HEK293 (cell line): ENCODE measurements around the gene RTBDN.

ENCODE experiments used
- EGR2 ChIP-seq: fragments of 450-650 bp; formaldehyde crosslinking; IDR thresholded peaks from 2 replicates; pipeline ENCODE4 v1.5.1; 2016; ENCODE audit warnings: low read depth, missing biosample characterization, missing genetic modification characterization
- FEZF1 ChIP-seq: fragments of 450-650 bp; formaldehyde crosslinking; IDR thresholded peaks from 2 replicates; pipeline ENCODE4 v1.5.1; 2016; ENCODE audit warnings: missing biosample characterization, missing genetic modification characterization
- GLI2 ChIP-seq: fragments of 450-650 bp; formaldehyde crosslinking; IDR thresholded peaks from 2 replicates; pipeline ENCODE4; 2017; ENCODE audit warnings: missing biosample characterization, missing genetic modification characterization, low read depth, borderline replicate concordance
- GLIS2 ChIP-seq: fragments of 450-650 bp; formaldehyde crosslinking; IDR thresholded peaks from 2 replicates; pipeline ENCODE4 v1.5.1; 2016; ENCODE audit warnings: missing biosample characterization, missing genetic modification characterization
- KLF1 ChIP-seq: fragments of 450-650 bp; formaldehyde crosslinking; IDR thresholded peaks from 2 replicates; pipeline ENCODE4 v1.5.1; 2016; ENCODE audit warnings: missing biosample characterization, missing genetic modification characterization
- KLF16 ChIP-seq: fragments of 450-650 bp; formaldehyde crosslinking; IDR thresholded peaks from 2 replicates; pipeline ENCODE4 v1.5.1; 2017; ENCODE audit warnings: missing biosample characterization, missing genetic modification characterization
- KLF8 ChIP-seq: fragments of 450-650 bp; formaldehyde crosslinking; IDR thresholded peaks from 2 replicates; pipeline ENCODE4 v1.5.1; 2016; ENCODE audit warnings: missing biosample characterization, missing genetic modification characterization
- SETDB1 ChIP-seq: IDR thresholded peaks from one replicate; pipeline ENCODE4 v1.6.1; 2017; ENCODE audit warnings: mild to moderate bottlenecking, low read length, moderate library complexity, mixed read lengths; ENCODE audit not compliant: insufficient read length
- ZBTB1 ChIP-seq: fragments of 450-650 bp; formaldehyde crosslinking; IDR thresholded peaks from 2 replicates; pipeline ENCODE4 v1.5.1; 2016; ENCODE audit warnings: missing biosample characterization, missing genetic modification characterization
- ZEB2 ChIP-seq: fragments of 450-650 bp; formaldehyde crosslinking; IDR thresholded peaks from 2 replicates; pipeline ENCODE4 v1.5.1; 2016; ENCODE audit warnings: missing biosample characterization, missing genetic modification characterization
- ZNF121 ChIP-seq: fragments of 450-650 bp; formaldehyde crosslinking; IDR thresholded peaks from 2 replicates; pipeline ENCODE4 v1.5.1; 2016; ENCODE audit warnings: missing biosample characterization, missing genetic modification characterization
- ZNF140 ChIP-seq: fragments of 450-650 bp; formaldehyde crosslinking; IDR thresholded peaks from 2 replicates; pipeline ENCODE4 v1.5.1; 2016; ENCODE audit warnings: missing biosample characterization, missing genetic modification characterization
- ZNF146 ChIP-seq: fragments of 450-650 bp; formaldehyde crosslinking; IDR thresholded peaks from 2 replicates; pipeline ENCODE4 v1.5.1; 2016; ENCODE audit warnings: missing biosample characterization, missing genetic modification characterization
- ZNF184 ChIP-seq: fragments of 450-650 bp; IDR thresholded peaks from 2 replicates; pipeline ENCODE4 v1.5.1; 2018; ENCODE audit warnings: missing biosample characterization, mild to moderate bottlenecking, missing genetic modification characterization
- ZNF211 ChIP-seq: fragments of 450-650 bp; formaldehyde crosslinking; IDR thresholded peaks from 2 replicates; pipeline ENCODE4 v1.5.1; 2016; ENCODE audit warnings: low read depth, missing biosample characterization, missing genetic modification characterization
- ZNF274 ChIP-seq, 2 experiments: fragments of 200-500 bp in 1 of 2; fragments of 450-650 bp in 1 of 2; sonication (Bioruptor generic) in 1 of 2; formaldehyde crosslinking in 1 of 2; IDR thresholded peaks; 2 replicates each; pipeline versions ENCODE4 v1.5.1 to v1.6.1; 2014 to 2016; ENCODE audit warnings: borderline replicate concordance in 1 of 2, inconsistent platforms in 1 of 2, low read length in 1 of 2, missing biosample characterization in 1 of 2, missing genetic modification characterization in 1 of 2
- ZNF292 ChIP-seq: fragments of 450-650 bp; formaldehyde crosslinking; IDR thresholded peaks from 2 replicates; pipeline ENCODE4 v1.5.1; 2016; ENCODE audit warnings: low read depth, missing biosample characterization, missing genetic modification characterization, borderline replicate concordance
- ZNF37A ChIP-seq: fragments of 450-650 bp; IDR thresholded peaks from 2 replicates; pipeline ENCODE4 v1.5.1; 2018; ENCODE audit warnings: missing biosample characterization, missing genetic modification characterization
- ZNF391 ChIP-seq: fragments of 450-650 bp; formaldehyde crosslinking; IDR thresholded peaks from 2 replicates; pipeline ENCODE4 v1.5.1; 2016; ENCODE audit warnings: low read depth, missing biosample characterization, missing genetic modification characterization, borderline replicate concordance
- ZNF426 ChIP-seq: fragments of 450-650 bp; formaldehyde crosslinking; IDR thresholded peaks from 2 replicates; pipeline ENCODE4 v1.5.1; 2017; ENCODE audit warnings: missing biosample characterization, missing genetic modification characterization, mild to moderate bottlenecking, inconsistent platforms, moderate library complexity
- ZNF473 ChIP-seq: fragments of 450-650 bp; formaldehyde crosslinking; IDR thresholded peaks from 2 replicates; pipeline ENCODE4 v1.5.1; 2017; ENCODE audit warnings: missing biosample characterization, missing genetic modification characterization
- ZNF488 ChIP-seq: fragments of 450-650 bp; formaldehyde crosslinking; IDR thresholded peaks from 2 replicates; pipeline ENCODE4 v1.5.1; 2016; ENCODE audit warnings: missing biosample characterization, missing genetic modification characterization
- ZNF596 ChIP-seq: fragments of 450-650 bp; IDR thresholded peaks from 2 replicates; pipeline ENCODE4 v1.5.0; 2018; ENCODE audit warnings: missing biosample characterization, mild to moderate bottlenecking, missing genetic modification characterization, moderate library complexity
- ZNF645 ChIP-seq: fragments of 450-650 bp; formaldehyde crosslinking; IDR thresholded peaks from 2 replicates; pipeline ENCODE4; 2016; ENCODE audit warnings: missing biosample characterization, missing genetic modification characterization
- ZNF658 ChIP-seq: fragments of 450-650 bp; formaldehyde crosslinking; IDR thresholded peaks from 2 replicates; pipeline ENCODE4; 2016; ENCODE audit warnings: missing biosample characterization, missing genetic modification characterization
- TF ChIP-seq, protein P1 (sequence below): fragments of 450-650 bp; formaldehyde crosslinking; IDR thresholded peaks from 2 replicates; pipeline ENCODE4 v1.5.1; 2016; ENCODE audit warnings: missing biosample characterization, missing genetic modification characterization
- TF ChIP-seq, protein P2 (sequence below): fragments of 450-650 bp; IDR thresholded peaks from 2 replicates; pipeline ENCODE4 v1.5.1; 2018; ENCODE audit warnings: missing biosample characterization, missing genetic modification characterization
- TF ChIP-seq, protein P3 (sequence below): fragments of 450-650 bp; formaldehyde crosslinking; IDR thresholded peaks from 2 replicates; pipeline ENCODE4 v1.5.1; 2016; ENCODE audit warnings: missing biosample characterization, missing genetic modification characterization
- TF ChIP-seq, protein P4 (sequence below): fragments of 450-650 bp; formaldehyde crosslinking; IDR thresholded peaks from 2 replicates; pipeline ENCODE4 v1.5.1; 2016; ENCODE audit warnings: missing biosample characterization, missing genetic modification characterization

The RTBDN gene

GRCh38 chr19:12806242-12807081 lies 27.9 kb downstream of the RTBDN start, which contains the start of gene RNASEH2A (continued):
- TF ChIP-seq, protein P1, sequence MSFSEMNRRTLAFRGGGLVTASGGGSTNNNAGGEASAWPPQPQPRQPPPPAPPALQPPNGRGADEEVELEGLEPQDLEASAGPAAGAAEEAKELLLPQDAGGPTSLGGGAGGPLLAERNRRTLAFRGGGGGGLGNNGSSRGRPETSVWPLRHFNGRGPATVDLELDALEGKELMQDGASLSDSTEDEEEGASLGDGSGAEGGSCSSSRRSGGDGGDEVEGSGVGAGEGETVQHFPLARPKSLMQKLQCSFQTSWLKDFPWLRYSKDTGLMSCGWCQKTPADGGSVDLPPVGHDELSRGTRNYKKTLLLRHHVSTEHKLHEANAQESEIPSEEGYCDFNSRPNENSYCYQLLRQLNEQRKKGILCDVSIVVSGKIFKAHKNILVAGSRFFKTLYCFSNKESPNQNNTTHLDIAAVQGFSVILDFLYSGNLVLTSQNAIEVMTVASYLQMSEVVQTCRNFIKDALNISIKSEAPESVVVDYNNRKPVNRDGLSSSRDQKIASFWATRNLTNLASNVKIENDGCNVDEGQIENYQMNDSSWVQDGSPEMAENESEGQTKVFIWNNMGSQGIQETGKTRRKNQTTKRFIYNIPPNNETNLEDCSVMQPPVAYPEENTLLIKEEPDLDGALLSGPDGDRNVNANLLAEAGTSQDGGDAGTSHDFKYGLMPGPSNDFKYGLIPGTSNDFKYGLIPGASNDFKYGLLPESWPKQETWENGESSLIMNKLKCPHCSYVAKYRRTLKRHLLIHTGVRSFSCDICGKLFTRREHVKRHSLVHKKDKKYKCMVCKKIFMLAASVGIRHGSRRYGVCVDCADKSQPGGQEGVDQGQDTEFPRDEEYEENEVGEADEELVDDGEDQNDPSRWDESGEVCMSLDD (tag by site-specific recombination), result 0 out of 2 replicates have a peak, but pooled peaks have one; percentile 15
- no peak for TF ChIP-seq ZNF658 (tag by site-specific recombination)
- peak; percentile 91 for TF ChIP-seq KLF8
- no peak for TF ChIP-seq ZNF121 (tag by site-specific recombination)
- TF ChIP-seq, protein P2, sequence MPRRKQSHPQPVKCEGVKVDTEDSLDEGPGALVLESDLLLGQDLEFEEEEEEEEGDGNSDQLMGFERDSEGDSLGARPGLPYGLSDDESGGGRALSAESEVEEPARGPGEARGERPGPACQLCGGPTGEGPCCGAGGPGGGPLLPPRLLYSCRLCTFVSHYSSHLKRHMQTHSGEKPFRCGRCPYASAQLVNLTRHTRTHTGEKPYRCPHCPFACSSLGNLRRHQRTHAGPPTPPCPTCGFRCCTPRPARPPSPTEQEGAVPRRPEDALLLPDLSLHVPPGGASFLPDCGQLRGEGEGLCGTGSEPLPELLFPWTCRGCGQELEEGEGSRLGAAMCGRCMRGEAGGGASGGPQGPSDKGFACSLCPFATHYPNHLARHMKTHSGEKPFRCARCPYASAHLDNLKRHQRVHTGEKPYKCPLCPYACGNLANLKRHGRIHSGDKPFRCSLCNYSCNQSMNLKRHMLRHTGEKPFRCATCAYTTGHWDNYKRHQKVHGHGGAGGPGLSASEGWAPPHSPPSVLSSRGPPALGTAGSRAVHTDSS, result no peak
- TF ChIP-seq EGR2, result no peak
- no peak for TF ChIP-seq ZNF596 (tag by site-specific recombination)
- no peak for TF ChIP-seq ZNF140 (tag by site-specific recombination)
- TF ChIP-seq KLF1 (tag by site-specific recombination), result peak; percentile 97
- TF ChIP-seq ZNF274 (IDR thresholded peaks at IDR 0.05; ENCODE audit: low read length), result no peak
- TF ChIP-seq ZNF274 (tag by site-specific recombination; IDR thresholded peaks at IDR 0.05; ENCODE audit: borderline replicate concordance), result no peak
- TF ChIP-seq ZNF391 (tag by site-specific recombination), result 0 out of 2 replicates have a peak, but pooled peaks have one; percentile 61
- TF ChIP-seq ZNF292 (tag by site-specific recombination), result no peak
- no peak; the same call in 1 of the 2 replicates for TF ChIP-seq ZNF146 (tag by site-specific recombination)
- no peak for TF ChIP-seq ZNF488 (tag by site-specific recombination)
- TF ChIP-seq, protein P3, sequence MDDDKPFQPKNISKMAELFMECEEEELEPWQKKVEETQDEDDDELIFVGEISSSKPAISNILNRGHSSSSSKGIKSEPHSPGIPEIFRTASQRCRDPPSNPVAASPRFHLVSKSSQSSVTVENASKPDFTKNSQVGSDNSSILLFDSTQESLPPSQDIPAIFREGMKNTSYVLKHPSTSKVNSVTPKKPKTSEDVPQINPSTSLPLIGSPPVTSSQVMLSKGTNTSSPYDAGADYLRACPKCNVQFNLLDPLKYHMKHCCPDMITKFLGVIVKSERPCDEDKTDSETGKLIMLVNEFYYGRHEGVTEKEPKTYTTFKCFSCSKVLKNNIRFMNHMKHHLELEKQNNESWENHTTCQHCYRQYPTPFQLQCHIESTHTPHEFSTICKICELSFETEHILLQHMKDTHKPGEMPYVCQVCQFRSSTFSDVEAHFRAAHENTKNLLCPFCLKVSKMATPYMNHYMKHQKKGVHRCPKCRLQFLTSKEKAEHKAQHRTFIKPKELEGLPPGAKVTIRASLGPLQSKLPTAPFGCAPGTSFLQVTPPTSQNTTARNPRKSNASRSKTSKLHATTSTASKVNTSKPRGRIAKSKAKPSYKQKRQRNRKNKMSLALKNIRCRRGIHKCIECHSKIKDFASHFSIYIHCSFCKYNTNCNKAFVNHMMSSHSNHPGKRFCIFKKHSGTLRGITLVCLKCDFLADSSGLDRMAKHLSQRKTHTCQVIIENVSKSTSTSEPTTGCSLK, result no peak
- no peak for TF ChIP-seq FEZF1 (tag by site-specific recombination)
- peak; percentile 93 for TF ChIP-seq KLF16
- no peak for TF ChIP-seq ZNF473
- TF ChIP-seq ZBTB1 (tag by site-specific recombination), result no peak
- TF ChIP-seq ZEB2, result peak; percentile 82
- TF ChIP-seq ZNF37A (tag by site-specific recombination), result no peak
- no peak for TF ChIP-seq ZNF426
- no peak for TF ChIP-seq ZNF645 (tag by site-specific recombination)
- TF ChIP-seq ZNF184, result no peak
- no peak for TF ChIP-seq GLI2
- TF ChIP-seq, protein P4, sequence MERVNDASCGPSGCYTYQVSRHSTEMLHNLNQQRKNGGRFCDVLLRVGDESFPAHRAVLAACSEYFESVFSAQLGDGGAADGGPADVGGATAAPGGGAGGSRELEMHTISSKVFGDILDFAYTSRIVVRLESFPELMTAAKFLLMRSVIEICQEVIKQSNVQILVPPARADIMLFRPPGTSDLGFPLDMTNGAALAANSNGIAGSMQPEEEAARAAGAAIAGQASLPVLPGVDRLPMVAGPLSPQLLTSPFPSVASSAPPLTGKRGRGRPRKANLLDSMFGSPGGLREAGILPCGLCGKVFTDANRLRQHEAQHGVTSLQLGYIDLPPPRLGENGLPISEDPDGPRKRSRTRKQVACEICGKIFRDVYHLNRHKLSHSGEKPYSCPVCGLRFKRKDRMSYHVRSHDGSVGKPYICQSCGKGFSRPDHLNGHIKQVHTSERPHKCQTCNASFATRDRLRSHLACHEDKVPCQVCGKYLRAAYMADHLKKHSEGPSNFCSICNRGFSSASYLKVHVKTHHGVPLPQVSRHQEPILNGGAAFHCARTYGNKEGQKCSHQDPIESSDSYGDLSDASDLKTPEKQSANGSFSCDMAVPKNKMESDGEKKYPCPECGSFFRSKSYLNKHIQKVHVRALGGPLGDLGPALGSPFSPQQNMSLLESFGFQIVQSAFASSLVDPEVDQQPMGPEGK (tag by site-specific recombination), result peak; percentile 86
- TF ChIP-seq GLIS2 (tag by site-specific recombination), result no peak
- no peak for TF ChIP-seq ZNF211 (tag by site-specific recombination)
- no peak for TF ChIP-seq SETDB1
